GM19025 (cell line): ENCODE results near the gene ETFA.

Experiments
- ATAC-seq: cut with Tn5 transposase; IDR thresholded peaks from one replicate; pipeline ENCODE4 v1.9.1; 2021; ENCODE audit warnings: mild to moderate bottlenecking, low read depth, moderate library complexity; ENCODE audit not compliant: unreplicated experiment

The ETFA gene

GRCh38 chr15:76340803-76341365, 29.6 kb upstream of the ETFA start:
- no peak for ATAC-seq

DNA sequence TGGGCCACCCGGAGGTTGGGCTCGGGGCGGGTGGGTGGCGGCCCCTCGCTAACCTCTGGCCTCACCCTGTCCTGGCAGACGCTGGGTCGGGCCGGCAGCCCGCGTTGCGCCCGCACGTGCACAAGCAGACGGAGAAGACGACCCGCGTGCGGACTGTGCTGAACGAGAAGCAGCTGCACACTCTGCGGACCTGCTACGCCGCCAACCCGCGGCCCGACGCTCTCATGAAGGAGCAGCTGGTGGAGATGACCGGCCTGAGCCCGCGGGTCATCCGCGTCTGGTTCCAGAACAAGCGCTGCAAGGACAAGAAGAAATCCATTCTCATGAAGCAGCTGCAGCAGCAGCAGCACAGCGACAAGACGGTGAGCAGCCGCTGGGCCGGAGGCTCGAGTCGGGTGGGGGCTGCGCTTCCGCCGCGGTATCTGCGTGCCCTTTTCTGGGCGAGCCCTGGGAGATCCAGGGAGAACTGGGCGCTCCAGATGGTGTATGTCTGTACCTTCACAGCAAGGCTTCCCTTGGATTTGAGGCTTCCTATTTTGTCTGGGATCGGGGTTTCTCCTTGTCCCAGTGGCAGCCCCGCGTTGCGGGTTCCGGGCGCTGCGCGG, 29.0 kb upstream of the ETFA start:
- no peak for ATAC-seq

DNA sequence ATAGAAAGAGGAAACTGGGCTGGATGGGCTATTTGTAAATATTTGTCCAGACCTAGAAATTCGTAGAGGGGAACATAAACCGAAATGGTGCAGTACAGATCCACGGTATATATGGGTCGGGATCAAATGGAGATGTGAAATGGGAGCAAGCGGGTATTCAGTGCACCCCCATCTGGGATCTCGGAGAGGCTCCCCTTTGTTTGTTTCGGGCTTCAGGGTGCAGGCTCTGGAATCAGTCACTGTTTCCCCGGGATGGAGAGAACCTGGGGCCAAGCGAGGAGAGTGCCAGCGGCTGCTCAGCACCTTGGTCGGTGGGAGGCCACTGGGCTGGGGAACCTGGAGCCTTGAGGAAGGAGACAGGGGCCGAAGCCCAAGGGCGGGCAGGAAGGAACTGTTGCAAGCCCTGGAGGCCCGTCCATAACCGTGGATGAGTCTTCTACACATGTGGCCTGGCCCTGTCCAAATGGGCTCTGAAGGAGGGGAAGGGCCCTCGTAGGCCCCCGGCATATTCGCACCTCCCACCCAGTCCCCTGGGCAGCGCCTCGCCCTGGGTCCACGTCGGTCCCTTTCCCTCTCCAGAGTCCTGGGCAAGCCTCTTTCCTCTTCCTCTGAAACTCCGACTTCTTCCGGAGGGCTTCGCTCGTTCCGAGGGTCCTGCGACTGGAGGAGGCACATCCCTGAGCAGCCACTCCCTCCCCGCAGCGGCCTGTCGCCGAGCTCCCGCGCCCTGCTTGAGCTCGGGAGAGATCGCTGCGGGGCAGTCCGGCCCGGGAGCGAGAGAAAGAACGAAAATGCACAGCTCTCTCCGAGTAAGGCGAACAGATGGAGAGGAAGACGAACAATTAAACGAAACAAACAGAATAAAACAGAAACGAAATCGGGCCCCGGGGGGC, 28.3 kb upstream of the ETFA start:
- ATAC-seq: no peak

DNA sequence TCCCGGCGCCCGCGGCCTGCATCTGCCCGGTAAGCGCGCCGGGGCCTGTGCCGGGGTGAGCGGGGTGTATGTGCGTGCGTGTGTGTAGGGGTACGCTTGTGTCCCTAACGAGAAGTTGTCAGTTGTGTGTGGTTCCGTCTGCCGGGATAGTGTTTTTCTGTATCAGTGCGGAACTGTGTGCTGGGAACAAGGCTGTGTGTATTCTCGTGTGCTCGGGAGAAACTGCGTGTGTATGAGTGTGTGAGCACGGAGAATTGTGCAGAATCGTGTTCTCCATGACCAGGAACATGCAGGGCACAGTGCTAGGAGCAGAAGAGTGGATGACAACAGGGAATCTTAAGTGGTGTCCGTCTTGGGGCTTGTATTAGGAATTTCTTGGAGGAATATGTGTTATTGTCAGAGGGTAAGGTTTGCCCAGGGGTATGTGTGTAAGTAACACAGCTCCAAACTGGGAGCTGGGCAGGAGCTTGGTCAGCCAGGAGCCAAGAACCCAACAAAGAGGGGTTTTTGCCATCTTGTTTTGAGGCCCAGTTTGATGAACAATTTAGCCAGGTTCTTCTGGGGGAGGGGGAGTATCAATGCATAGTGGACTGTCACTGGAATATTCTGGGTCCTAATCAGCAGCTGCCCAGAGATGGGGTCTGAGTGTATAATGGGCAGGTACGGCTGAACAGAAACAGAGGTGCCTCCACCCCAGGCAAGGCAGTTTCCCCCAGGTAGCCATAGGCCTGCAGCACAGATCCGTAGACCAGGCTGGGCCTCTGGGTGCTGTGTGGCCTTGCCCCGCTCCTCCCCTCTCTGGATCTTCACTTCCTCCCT, 27.4 kb upstream of the ETFA start:
- no peak for ATAC-seq

GRCh38 chr15:76337696-76338485, 26.6 kb upstream of the ETFA start:
- ATAC-seq: no peak

DNA sequence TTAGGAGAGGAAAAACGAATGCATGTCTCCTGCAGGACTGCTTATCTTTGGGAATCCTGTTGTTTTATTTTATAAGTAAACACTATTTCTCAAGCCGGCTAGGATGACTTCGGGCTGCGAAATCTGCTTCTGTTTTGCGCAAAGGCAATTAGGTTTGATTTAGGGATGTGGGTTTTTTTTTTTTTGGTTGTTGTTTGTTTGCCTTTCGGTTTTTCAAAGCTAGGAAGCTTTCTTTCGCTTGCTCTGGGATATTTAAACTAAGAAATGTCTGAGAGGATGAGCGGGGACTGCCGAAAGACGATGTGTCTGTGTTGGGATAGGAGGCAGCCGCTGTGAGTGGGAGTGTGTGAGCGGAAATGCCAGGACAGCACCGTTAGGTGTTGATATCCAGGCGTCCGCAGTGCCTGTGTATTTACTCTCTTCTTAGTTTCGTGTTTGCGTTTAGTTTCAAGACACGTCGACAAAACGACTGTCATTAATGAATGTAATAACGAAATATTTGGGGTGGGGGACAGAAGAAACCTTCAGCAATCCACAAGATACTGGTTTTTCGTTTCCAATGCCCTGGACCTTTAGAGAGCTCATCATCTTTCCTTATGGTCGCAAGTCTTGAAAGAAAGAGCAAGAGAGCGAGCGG, 25.9 kb upstream of the ETFA start:
- no peak for ATAC-seq

- peak; percentile 39 for ATAC-seq
These were observed 25.2 kb upstream of the ETFA start, which contains the start of gene ISL2 for GRCh38 chr15:76336254-76337058. Gene ISL2, plus strand, starts transcription at chr15:76336773. Its CDS starts 111 bp downstream, at chr15:76336884.

DNA sequence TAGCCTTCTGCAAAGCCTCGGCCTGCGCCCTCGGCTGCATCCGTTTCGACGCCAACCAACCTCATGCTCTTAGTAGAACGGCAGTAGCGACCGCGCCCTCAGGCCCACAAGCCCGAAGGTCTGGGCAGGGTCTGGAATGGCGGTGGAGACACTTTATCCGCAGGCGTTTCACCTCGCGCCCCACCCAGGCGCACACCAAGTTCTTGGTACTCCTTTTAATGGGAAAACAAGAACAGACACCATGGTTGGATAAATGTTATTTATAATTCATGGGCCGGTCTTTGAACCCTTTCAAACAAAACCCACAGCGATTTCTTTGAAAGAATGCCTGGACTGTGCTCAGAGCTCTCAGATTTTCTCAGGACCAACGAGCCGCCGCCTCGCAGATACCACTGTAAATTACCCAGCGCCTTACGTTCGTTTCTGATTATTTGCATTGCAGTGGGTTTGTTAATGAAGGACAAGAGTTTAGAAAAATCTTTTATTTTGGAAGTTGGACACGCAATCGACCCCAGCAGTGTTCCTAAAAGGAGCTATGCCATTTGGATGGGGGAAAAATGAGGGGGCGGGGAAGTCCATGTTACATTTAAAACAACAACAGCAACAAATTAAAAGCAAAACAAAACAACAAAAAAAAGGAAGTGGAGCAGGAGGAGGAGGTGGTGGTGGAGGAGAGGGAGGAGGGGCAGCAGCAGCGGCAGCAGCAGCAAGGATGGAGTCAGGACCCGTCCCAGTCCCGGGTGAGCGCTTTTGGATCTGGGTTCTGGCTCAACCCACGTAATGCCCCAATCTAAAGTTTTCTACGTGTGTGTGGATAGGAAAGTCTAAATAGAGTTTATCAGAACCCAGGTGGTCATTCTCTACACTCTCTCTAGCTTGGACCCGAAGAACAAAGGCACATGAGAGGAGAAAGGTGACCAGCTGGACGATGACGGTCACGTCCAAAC, 24.3 kb upstream of the ETFA start:
- no peak for ATAC-seq

DNA sequence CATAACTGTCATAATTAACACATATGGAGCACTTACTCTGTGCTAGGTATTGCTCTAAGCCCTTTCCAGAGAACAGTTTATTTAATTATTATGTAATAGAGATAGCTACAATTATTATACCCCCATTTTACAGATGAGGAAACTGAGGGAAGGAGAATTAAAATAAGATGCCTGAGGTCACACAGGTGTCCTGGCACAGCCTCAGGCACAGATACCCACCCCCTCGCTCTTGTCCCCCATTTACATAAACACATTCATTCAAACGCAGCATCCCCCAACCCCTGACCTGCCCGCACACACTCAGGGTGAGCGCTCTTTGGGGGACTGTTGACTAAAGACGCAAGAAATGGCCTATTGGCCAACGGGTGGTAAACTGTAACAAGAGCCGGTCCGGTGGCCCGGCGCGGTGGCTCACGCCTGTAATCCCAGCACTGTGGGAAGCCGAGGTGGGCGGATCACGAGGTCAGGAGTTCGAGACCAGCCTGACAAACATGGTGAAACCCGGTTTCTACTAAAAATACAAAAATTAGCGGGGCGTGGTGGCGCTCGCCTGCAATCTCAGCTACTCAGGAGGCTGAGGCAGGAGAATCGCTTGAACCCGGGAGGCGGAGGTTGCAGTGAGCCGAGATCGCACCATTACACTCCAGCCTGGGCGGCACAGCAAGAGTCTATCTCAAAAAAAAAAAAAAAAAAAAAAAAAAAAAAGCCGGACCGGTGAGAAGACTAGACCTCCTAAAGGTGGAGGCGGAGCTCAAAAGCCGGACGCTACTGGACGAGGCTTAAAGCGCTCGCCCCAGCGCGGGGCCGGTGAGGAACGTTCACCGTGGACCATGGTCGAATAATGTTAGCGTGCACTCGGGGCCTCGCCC, 23.4 kb upstream of the ETFA start:
- ATAC-seq: no peak

- no peak for ATAC-seq
These were observed 22.6 kb upstream of the ETFA start for GRCh38 chr15:76333720-76334437.

DNA sequence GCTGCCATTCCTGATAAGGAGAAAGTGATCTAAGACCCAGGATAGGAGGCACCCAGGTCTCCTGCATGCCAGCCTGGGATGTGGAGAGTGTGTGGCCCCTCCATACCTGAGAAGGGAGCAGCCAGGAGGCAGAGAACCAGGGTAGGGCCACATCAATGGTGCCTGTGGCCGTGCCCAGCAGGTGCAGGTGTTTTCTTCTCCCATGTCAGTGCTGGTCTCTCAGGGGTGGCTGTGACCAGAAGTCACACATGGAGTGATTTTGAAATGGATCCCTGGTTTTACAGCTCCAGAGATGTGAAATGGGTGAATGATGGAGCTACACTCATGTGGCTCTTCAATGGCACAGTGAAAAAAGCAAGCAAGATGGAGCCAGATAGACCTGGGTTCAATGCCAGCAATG, 22.0 kb upstream of the ETFA start:
- no peak for ATAC-seq

- no peak for ATAC-seq
These were observed 21.5 kb upstream of the ETFA start for GRCh38 chr15:76332796-76333195.

GRCh38 chr15:76330080-76330680, 18.9 kb upstream of the ETFA start:
- no peak for ATAC-seq

DNA sequence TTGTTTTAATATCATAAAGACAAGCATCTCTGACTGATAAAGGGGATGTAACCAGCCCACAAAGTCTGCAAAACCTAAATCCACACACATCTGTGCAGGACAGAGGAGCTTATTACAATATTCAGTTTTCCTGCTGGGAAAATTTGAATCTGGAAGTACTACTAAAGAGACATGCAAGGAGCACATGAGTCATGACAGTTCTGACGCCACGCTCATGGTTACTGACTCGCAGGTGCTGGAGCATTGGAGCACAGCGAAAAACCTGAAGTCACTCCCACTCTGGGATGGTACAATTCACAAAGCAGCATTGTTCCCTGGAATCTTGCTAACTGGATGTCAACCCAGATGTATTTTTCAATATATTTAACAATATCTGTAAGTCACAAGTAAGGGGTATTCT, 17.7 kb upstream of the ETFA start:
- no peak for ATAC-seq

GRCh38 chr15:76328106-76328696, 16.9 kb upstream of the ETFA start:
- ATAC-seq: no peak
